ENCODE data around the gene OR56B4. TPM values are rescaled to one million over a fixed set of nuclear protein-coding genes. Genes with fewer than 3 reads are reported as not detected.
"Not testable (repeated sequence)": the region's sequence is repeated elsewhere in the genome, so short reads cannot be mapped to it uniquely, and the experiment has no call there.

Gene OR56B4
- total and polyA plus RNA-seq, 12 donors: not detected

DNA sequence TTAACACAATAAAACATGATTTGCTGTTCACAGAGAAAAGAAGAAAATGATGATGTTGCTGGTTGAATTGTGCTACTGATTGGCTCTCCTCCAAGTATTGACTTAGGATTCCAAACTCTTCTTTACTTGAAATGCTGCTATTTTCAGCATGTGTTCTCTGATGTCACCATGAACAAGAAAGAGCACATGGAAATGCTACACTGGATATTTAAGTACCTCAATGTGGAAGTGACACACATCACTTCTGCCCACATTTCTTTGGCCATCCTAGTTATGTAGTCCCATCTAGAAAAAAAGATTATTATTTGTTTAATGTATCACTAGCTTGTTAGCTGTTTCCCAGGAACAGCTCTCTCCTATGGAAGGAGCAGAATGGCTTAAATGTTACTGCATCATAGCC, 35.5 kb downstream of the OR56B4 start:
- Histone ChIP-seq H3K9me3 (replicated peaks in 1 of 3) (no peaks in the 10 kb centered on the region), H3K4me1 (replicated peaks in 1 of 2) (no peaks in the 10 kb centered on the region), H3K27me3 (no peaks in the 10 kb centered on the region), H3K4me3 (no peak overlapping the region), H3K36me3 (replicated peaks in 1 of 2) (no peaks in the 10 kb centered on the region), H3K27ac (no peak overlapping the region)
- TF ChIP-seq, protein P1, sequence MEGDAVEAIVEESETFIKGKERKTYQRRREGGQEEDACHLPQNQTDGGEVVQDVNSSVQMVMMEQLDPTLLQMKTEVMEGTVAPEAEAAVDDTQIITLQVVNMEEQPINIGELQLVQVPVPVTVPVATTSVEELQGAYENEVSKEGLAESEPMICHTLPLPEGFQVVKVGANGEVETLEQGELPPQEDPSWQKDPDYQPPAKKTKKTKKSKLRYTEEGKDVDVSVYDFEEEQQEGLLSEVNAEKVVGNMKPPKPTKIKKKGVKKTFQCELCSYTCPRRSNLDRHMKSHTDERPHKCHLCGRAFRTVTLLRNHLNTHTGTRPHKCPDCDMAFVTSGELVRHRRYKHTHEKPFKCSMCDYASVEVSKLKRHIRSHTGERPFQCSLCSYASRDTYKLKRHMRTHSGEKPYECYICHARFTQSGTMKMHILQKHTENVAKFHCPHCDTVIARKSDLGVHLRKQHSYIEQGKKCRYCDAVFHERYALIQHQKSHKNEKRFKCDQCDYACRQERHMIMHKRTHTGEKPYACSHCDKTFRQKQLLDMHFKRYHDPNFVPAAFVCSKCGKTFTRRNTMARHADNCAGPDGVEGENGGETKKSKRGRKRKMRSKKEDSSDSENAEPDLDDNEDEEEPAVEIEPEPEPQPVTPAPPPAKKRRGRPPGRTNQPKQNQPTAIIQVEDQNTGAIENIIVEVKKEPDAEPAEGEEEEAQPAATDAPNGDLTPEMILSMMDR (IDR thresholded peaks at IDR 0.05): no peak
- no peak for TF ChIP-seq POLR2A (IDR thresholded peaks at IDR 0.05)
- intact Hi-C loops (cut with DNase I): no loop called here
- no peak for DNase-seq

DNA sequence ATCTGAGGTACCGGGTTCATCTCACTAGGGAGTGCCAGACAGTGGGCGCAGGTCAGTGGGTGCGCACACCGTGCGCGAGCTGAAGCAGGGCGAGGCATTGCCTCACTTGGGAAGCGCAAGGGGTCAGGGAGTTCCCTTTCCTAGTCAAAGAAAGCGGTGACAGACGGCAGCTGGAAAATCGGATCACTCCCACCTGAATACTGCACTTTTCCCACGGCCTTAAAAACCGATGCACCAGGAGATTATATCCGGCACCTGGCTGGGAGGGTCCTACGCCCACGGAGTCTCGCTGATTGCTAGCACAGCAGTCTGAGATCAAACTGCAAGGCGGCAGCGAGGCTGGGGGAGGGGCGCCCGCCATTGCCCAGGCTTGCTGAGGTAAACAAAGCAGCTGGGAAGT, 36.3 kb downstream of the OR56B4 start:
- H3K36me3 ChIP-seq (replicated peaks in 1 of 2); H3K27ac ChIP-seq; intact Hi-C loops (cut with DNase I); H3K4me1 ChIP-seq (replicated peaks in 1 of 2); H3K9me3 ChIP-seq (replicated peaks in 1 of 3); H3K4me3 ChIP-seq; DNase-seq; H3K27me3 ChIP-seq: not testable (repeated sequence)
- WGBS, 4 donors: 66 to 79% (median 74%) methylated on average over 11 to 14 of the region's 21 CpGs

DNA sequence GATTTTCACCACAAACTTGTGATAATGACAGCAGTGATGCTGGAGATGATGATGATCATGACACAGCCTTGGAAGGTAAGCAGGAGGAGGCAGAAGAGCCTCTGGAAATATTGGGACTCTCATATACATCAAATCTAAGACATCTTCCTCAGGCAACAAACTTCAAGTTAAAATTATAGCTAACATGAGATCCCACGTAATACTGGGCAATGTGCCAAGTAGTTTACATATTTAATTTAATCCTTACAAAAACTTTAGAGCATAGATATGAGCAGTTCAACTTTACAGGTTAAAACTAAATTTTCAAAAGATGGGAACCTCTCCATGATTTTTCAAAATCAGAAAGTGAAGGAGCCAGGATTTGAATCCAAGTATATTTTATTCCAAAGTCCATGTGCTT, 43.6 kb downstream of the OR56B4 start:
- Histone ChIP-seq H3K4me1 (replicated peaks in 1 of 2) (no peaks in the 10 kb centered on the region), H3K27ac (no peak overlapping the region), H3K27me3 (no peaks in the 10 kb centered on the region), H3K36me3 (replicated peaks in 1 of 2) (no peaks in the 10 kb centered on the region), H3K9me3 (replicated peaks in 1 of 3) (no peaks in the 10 kb centered on the region), H3K4me3 (no peak overlapping the region)
- WGBS, 4 donors: 16 to 40% (median 20%) methylated on average over 1 of the region's 1 CpG
- intact Hi-C loops (cut with DNase I): no loop called here
- TF ChIP-seq POLR2A (IDR thresholded peaks at IDR 0.05): no peak
- TF ChIP-seq, protein P1 (IDR thresholded peaks at IDR 0.05): no peak
- DNase-seq: no peak

DNA sequence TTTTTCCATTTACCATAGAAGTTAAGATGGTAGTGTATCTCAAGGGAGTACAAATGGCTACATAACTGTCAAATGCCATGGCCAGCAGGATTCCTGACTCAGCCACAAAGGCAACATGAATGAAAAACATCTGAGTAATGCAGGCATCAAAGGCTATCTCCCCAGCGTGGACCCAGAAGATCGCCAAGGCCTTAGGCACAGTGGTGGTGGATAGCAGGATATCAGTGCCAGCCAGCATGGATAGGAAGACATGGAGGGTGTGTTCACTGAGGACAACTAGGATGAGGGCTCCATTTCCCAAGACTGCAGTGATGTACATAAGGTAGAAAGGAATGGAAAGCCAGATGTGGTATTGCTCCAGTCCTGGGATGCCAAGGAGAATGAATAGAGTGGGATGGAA, 44.6 kb downstream of the OR56B4 start:
- 58 to 78% (median 65%) methylated on average over 2 of the region's 2 CpGs for WGBS, 4 donors
- Histone ChIP-seq H3K27me3 (no peaks in the 10 kb centered on the region), H3K27ac (no peak overlapping the region), H3K4me3 (no peak overlapping the region), H3K36me3 (replicated peaks in 1 of 2) (no peaks in the 10 kb centered on the region), H3K9me3 (replicated peaks in 1 of 3) (no peaks in the 10 kb centered on the region), H3K4me1 (replicated peaks in 1 of 2) (no peaks in the 10 kb centered on the region)
- DNase-seq: no peak
- intact Hi-C loops (cut with DNase I): no loop called here
- TF ChIP-seq, protein P1 (IDR thresholded peaks at IDR 0.05): no peak

DNA sequence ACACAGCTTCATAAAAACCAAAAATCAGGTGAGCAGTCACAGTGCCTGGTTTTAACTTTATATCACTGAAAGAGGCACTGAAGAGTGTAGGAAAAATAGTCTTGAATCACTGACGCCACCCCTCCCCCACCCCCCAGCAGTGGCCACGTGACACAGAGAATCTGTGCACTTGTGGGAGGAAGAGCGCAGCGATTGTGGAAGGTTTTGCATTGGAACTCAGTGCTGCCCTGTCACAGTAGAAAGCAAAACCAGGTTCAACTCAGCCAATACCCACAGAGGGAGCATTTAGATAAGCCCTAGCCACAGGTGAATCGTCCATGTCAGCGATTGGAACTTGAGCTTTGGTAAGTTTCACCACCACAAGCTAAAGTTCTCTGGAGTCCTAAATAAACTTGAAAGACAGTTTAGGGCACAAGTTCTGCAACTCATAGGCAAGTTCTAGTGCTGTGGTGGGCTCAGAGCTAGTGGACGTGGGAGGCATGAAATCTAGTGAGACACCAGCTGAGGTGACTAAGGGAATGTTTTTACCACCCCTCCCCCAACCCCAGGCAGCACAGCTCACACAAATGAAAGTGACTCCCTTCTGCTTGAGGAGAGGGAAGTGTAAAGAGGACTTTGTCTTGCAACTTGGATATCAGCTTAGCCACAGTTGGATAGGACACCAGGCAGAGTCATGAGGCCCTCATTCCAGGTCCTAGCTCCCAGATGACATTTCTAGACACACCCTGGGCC, 49.3 kb downstream of the OR56B4 start:
- Histone ChIP-seq H3K36me3 (replicated peaks in 1 of 2) (no peaks in the 10 kb centered on the region), H3K4me3 (no peak overlapping the region), H3K9me3 (replicated peaks in 1 of 3) (no peaks in the 10 kb centered on the region), H3K27me3 (no peaks in the 10 kb centered on the region), H3K27ac (no peak overlapping the region), H3K4me1 (replicated peaks in 1 of 2) (no peaks in the 10 kb centered on the region)
- TF ChIP-seq, protein P1 (IDR thresholded peaks at IDR 0.05): no peak
- TF ChIP-seq POLR2A (IDR thresholded peaks at IDR 0.05): no peak
- 69 to 77% (median 73%) methylated on average over 7 of the region's 7 CpGs for WGBS, 4 donors
- intact Hi-C loops (cut with DNase I): no loop called here
- no peak for DNase-seq

All from adrenal gland (tissue), 12 donors.